Stimulated activated CD4-positive, alpha-beta T cell treated with anti-CD3 and anti-CD28 coated beads, Interleukin-12 subunit alpha, Interleukin-12 subunit beta, amount 100 ng/mL, for 24 hours (primary cell): ENCODE results near the gene MAGEB17.
A peak's percentile ranks its signal among the peaks of the same experiment; 100 is the strongest.
"Not testable (repeated sequence)": the region's sequence is repeated elsewhere in the genome, so short reads cannot be mapped to it uniquely, and the experiment has no call there.

Experiments used
- DNase-seq, 2 experiments: peaks; one replicate each; pipeline ENCODE4 v3.0.0-alpha.2; 2020; ENCODE audit warnings: low read depth in 2 of 2

Gene MAGEB17, protein sequence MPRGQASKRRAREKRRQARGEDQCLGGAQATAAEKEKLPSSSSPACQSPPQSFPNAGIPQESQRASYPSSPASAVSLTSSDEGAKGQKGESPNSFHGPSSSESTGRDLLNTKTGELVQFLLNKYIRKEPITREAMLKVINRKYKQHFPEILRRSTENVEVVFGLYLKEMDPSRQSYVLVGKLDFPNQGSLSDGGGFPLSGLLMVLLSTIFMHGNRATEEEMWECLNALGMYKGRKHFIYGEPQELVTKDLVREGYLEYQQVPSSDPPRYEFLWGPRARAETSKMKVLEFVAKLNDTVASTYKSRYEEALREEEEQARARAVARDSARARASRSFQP

DNA sequence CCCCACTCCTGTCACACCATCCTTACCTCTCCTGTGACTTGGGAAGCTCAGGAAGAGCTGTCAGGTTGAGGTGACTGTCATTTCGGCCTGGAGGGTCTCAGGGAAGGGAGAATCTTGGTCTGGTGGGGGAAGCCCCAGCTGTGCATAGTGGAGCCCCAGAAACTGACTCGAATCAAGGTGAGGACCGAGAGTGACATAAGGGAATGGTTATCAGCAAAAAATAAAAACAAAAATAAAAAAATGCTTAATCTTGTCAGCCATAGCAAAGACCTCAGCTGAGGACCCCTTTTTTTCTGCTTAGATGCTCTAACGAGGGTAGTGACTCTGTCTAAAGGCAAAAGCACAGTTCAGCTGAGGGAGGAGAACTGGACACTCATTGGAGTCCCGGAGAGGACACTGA lies at the start of gene MAGEB17:
TSS of gene MAGEB17 (plus strand) at position 301 of the 400 bp plus-strand sequence. CDS start 2,902 bp downstream, outside the sequence.
- DNase-seq = no peak

DNA sequence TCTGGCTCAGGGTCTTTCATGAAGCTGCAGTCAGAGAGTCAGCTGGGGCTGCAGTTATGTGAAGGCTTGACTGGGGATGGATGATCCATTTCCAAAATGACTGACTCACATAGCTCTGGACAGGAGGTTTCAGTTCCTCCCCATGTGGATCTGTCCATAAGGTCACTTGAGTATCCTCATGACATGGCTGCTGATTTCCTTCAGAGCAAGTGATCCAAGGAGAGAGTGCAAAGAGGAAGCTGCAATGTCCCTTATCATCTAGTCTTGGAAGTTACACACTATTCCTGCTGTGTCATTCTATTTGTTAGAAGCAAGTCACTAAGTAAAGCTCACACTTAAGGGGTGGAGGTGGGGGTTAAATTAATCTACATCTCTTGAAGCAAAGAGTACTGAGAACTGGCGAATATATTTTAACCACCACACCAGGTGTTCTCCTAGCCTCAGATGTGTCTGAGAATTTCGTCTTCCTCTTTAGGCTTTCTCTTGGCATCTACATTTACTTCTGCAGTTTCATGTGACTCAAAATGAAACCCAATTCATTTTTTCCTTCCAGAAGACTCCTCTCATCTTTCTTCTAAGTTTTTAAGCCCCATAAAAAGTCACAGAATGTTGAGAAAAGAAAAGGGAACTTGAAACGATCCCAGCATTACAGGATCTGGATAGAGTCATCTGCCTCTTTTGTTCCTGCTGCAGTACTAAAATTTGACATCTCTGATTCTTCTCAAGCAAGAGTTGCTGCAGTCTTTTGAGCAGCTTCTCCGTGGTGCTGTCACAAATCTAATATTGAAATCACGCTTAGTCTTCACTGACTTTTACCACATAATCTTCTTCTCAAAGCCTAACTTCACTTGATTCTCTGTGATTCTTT lies 47.7 kb upstream of the MAGEB17 start:
- DNase-seq = no peak

DNA sequence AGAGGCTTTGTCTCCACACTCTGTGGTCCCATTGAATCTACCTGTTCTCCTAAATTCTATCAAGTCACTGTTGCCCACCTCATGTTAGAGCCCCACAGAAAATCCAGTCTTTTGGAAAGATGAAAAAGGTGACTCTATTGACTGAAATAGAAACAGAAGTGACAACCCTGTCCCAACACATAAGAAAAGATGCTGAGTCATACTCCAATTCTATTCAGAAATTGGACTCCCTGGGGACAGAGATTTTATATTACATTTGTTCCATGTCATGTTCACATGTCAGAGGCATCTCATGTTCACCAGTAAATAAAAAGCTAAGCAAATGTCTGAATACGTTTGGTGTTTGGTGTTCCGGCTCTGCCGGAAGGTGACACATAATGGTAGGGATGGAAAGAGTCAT lies 46.9 kb upstream of the MAGEB17 start:
- DNase-seq = no peak

DNA sequence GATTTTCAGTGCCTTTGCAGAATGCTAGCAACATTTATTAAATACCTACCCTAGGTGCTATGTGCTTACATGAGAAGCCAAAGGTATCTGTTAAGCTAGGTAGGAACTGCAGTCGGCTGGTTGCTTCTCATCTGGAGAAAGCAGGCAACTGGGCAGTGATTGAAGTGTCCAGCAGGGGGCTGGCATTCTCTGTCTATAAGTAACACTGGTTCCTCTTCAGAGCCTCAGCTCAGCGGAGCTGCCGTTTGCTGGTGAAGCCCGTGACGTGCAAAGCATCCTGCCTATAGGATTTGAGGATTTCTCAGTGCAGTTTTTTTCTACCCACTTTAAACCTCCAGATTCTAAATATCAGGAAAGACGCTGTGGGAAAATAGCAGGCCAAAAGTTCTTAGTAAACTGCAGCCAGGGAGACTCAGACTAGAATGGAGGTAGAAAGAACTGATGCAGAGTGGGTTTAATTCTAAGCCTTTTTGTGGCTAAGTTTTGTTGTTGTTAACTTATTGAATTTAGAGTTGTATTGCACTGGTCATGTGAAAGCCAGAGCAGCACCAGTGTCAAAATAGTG lies 44.0 kb upstream of the MAGEB17 start, which contains the start of gene GRPR:
TSS of gene GRPR (plus strand) at position 344 of the 565 bp plus-strand sequence. CDS start 389 bp downstream, outside the sequence.
- DNase-seq = peak; percentile 12 to 44

DNA sequence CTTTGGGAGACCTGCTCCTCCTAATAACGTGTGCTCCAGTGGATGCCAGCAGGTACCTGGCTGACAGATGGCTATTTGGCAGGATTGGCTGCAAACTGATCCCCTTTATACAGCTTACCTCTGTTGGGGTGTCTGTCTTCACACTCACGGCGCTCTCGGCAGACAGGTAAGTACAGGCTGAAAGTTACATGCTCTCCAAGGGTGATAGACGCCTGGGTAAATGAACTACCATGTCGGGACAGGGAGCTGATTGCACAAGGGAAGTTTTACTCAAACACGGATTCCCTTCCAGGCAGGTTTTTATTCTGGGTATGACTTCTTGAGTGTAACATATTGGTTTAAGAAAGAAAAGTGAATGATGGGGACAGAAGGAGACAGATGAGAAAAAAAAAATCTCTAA lies 43.1 kb upstream of the MAGEB17 start:
- no peak for DNase-seq

DNA sequence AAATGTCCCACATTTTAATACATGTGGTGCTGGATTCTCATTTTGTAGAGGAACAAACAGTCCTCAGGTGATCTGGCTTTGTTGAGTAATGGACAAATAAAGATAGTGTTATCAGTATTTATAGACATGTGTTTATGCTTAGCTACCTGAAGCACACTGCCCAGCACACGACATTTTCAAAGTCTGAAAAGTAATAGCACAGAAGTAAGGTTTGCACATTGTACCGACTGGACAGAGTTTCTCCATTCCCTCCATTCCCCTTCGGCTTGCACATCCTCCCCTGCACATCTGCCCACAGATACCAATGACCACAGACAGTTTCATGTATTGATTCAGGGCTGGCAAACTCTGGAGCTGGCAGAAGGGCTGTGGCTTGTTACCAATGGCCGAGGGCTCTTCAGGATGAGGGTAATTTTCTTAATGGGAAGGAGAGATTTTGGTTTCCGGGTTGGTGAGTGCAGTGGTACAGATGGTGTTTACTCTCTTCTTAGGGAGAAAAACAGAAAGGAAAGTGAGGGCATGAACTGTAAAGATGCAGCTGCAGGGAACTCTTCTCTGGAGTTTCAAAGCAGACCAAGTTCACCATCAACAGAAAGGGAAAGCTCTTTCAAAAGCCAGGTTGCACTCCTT lies 41.6 kb upstream of the MAGEB17 start:
- no peak for DNase-seq

DNA sequence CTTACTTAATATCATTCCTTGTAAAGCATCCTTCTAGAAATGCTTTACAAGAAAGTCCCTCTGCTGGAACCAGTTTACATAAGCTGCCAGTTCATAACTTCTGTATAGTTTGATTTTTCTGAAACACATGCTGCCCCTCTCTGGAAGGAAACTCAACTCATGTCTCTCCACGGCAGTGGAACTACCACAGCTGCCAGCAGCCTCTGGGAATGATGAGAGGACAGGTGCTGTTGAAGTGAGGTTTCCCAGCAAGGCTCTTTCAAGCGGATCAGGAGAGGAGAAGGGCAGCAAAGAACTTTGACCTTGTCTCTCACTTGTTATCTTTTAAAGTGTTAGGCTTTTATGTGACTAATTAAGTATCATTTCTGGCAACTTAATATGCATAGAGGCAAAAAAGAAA lies 36.6 kb upstream of the MAGEB17 start:
- no peak for DNase-seq

DNA sequence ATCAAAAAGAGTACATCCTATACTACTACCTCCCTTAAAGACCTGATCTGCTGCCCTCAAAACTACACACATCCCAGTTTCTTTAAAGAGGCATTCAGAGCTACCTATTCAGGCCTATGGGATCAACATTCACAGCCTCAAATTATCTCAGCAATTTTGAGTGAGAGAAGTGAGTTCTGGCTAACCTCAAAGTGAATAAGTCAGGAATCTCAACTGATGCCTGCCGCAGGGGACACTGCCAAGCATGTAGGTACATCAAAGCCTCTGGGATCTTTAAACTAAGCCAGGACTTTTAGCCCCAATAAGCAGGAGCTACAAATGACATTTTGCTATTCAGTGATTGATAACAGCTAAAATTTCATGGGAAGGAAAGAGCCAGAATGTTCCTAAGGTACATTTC lies 32.3 kb upstream of the MAGEB17 start:
- DNase-seq = no peak

DNA sequence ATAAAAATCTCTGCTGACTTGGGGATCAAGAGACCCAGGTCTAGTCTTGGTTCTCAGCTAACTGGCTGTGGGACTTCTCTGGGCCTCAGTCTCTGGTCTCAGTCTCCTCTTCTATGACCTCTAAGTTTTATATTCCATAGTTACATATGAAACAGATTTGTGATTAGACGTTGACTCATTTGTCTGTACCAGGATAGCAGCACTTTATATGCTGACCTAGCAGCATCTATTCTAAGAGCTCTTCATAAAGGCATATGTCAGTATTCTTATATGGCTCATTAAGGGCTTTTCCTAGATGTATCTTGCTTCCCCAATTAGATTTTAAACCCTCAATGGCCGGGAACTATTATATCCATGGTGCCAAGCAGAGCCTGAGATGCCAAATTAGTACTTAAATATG lies 31.2 kb upstream of the MAGEB17 start:
- DNase-seq = no peak

DNA sequence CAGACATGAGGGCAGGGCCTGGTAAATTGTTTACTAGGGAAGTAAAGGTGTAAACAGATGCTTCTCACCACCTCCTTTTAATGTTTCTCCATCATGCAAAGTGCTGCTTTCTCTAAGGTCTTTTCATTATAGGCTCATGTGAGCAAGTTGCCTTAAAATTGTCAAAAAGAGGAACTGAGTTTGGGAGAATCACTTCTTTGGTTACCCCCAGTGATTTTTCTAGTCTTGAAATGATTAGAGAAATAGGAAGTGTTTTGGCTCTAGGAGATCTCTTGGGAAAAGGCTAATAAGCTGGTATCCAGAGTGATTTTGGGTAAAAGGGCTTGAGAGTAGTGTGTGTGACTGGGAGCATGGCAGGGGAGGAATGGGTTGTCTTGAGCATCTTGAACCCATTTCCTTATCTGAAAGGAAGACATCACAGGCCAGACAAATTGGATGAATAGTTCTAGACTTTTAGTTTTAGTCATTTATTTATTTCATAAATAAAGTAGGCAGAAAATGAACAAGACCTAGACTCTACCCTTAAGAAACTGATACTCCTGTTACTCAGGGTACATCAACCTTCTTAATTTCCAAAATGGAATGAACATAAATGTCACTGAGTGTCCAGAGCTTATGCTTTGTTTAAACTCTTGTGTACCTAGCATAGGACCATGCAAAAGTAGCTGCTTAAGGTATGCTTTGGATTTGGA lies 29.7 kb upstream of the MAGEB17 start:
- no peak for DNase-seq

DNA sequence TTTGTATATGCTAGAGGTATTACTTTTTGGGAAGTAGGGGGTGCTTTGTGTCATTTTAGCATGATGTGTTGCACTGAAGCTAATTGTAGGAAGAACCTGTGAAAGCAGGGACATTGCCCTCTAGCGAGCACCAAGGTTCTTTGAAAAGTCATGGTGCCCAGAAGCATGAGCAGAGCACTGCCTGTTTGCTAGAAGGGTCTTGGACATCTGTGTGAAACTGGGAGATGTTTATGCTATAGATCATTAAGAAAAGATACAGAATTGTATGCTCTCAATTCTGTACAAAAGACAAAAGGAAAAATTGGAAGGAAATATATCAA lies 29.2 kb upstream of the MAGEB17 start:
- DNase-seq = no peak

DNA sequence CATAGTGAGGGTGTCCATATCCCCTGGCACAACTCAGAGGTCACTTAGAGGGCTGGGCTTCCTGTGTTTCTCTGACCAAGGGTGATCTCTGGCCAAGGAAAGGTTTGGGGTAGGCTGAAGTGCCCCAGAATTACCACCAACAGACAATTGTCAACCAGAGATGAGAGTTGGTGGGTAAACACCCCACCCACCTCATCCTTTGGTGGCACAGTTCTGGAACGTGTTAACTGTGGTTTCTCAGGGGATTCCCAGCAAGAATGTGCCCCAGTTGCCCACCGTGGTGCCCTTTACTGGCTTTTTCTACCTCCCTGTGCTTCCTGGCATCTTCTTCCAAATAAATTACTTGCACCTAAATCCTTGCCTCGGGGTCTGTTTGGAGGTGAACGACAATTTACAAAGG lies 26.8 kb upstream of the MAGEB17 start:
- no peak for DNase-seq

DNA sequence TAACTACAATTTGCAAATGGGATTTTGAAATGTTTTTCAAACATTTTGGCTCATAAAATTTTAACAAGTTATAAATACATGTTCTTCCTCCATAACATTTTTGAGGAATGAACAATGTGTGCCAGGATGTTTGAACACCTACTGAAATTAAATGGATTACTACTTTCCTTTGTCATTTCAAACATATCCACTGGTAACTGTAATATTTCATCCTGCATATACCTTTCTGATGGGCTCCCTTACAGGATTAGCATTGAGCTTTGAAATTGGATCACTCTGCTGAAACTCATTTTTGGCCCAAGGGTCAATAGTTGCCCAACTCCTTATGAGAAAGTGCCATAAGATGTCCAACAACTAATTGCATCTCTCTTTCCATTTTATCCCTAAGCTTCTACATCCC lies 26.3 kb upstream of the MAGEB17 start:
- no peak for DNase-seq

DNA sequence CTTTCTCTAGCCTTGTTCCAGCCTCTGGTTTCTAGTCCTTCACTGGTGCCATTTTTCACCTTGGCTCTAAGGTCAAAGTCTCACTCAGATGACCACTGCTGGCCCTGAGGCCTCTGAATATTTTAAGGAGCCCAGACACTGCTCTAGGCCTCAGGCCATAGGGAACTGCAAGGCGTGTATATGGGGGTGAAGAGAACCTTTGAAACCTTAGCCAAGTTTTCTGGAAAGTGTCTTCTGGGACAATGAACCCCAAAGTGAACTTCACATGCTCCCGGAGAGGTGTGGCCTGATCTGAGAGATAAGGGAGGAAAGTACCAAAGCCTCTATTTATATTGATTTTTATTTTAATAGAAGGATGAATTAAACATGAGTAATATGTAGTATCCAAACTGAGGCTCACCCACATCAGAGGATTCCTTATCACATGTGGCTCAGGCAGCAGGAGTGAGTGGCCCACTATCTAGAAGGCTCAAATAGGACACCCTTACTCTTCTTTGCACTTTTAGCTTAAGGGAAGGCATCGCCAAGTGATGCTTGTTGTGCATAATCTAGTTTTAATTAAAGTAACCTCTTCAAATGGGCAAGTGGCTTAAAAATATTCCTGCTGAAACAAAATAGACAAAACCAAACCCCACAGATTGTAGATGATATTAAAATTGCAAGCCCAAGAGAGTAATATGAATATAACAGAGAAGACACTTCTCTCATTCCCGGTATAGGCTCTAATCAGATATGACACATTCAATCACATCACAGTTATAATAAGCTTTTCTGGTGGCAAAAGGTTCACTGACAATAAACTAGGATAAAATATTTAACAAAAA lies 25.6 kb upstream of the MAGEB17 start:
- no peak for DNase-seq

DNA sequence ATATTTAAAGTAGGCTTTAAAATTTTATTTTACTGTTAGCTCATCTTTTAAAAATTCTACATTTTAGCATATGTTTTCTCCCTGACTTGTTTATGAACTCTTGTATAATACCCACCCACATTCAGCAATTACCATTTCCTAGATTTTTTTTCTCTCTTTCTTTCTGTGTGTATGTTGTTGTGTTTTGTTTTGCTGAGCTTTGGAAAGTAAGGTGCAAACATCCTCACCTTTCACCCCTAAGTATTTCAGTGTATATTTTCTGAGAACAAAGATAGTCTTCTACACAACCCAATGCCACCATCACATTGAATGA lies 25.1 kb upstream of the MAGEB17 start:
- DNase-seq = no peak

DNA sequence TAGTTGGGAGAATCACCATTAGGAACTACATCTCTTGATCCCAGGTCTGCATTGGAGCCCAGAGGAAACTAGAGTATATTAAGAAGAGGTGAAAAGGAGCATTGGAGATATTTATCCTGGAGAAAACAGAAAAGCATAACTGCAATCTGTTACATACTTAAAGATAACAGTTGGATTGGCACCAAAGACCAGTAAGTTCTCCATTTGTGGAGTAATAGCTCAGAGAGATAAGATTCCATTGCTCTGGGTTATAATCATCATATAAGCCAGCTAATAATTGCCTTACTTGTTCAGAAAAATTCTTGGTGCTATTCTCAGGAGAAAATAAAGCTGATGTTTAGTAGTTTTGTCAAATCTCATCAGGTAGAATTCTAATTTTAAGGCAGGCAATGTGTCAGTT lies 23.3 kb upstream of the MAGEB17 start:
- DNase-seq = no peak

DNA sequence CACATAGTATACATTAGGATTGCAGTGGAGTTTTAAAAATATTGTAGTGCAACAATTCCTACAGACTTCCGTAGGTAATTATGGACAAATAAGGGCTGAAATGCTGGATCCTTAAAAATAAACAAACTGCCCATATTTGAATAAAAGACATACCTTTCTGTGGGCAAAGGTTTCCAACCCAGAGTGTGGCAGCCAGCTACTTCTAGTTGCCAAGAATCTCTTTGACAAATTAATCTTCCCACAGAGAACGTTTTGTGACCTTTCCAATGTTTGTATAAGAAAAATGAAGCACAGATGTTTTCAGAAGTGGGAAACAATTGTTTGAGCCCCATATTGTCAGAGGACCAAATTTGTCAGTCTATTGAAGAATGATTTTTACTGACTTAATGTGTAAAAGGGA lies 22.9 kb upstream of the MAGEB17 start:
- no peak for DNase-seq

DNA sequence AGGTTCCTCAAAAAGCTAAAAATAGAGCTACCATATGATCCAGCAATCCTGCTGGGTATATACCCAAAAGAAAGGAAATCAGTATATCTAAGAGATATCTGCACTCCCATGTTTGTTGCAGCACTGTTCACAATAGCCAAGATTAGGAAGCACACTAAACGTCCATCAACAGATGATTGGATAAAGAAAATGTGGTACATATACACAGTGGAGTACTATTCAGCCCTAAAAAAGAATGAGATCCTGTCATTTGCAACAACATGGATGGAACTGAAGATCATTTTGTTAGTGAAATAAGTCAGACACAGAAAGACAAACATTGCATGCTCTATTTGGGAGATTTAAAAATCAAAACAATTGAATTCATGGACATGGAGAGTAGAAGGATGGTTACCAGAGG lies 22.2 kb upstream of the MAGEB17 start:
- DNase-seq = not testable (repeated sequence)

DNA sequence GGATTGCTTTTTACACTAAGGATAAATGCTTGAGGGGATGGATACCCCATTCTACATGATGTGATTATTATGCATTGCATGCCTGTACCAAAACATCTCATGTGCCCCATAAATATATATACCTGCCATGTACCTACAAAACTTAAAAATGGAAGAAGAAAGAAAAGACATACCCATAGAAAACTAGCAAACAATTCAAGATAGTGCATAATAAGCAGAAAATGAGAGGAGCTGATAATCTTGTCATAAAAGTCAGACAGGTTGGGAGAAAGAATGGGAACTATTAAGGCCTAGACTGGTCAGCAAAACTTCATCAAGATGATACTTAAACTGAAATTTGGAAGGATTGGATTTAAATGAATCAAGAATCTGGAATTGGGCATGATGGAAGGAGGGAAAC lies 21.6 kb upstream of the MAGEB17 start:
- no peak for DNase-seq

DNA sequence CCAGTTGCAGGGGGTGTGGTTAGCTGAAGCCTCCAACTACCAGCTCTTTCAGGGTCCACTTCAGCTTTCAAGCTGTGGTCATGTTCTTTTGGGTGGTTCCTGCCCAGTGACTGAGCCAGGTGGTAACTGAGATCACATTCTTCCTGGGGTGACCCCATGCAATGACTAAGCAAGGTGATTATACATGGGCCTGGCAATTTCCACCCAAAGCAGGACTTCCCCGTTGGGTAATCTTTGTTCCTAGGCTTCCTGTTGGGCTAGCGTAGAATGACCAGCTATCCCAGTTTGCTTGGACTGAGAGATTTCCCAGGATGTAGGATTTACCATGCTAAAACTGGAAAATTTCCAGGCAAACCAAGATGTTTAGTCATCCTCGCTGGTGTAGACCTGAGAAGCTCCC lies 18.4 kb upstream of the MAGEB17 start:
- DNase-seq = no peak

DNA sequence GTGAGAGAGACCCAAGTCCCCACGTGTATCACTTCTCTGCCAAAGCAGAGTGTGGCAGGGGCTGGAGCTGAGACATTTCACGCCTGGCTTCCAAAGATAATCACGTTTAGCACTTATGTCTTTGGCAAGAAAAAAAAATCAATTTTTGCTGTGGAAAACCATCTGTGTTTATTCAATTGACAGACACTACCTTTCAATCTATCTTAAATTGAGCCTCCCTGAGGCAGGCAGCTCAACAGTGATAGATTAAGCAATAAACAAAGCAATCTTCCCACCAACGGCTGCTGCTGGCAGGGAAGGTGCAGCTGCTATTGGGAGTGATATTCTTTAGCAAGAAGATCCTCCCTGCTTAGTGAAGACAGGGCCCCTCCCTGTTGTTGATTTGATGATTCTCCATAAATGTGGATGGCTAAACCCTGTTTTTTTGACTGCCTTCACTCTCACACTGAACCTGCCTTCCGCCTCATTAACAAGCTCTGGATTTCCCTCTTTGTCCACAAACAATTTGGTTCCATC lies 11.6 kb upstream of the MAGEB17 start:
- DNase-seq = no peak
